ENCODE measurements around the gene DERL3.

GRCh38 chr22:23823331-23823791 is 15.4 kb downstream of the DERL3 start:
- TF ChIP-seq CTCF (IDR thresholded peaks at IDR 0.05) (no peak), POLR2AphosphoS5 (IDR thresholded peaks at IDR 0.05; ENCODE audit: low read depth, low read length) (no peak)
